HCT116 (cell line): ENCODE results near the gene TMIGD2.

Experiments
- ATF3 ChIP-seq: IDR thresholded peaks from 2 replicates; pipeline ENCODE4 v1.6.1; 2012
- CTCF ChIP-seq, 3 experiments: fragments of 200-600 bp in 1 of 3; sonication (generic) in 1 of 3; IDR thresholded peaks in 2 of 3; conservative IDR thresholded peaks in 1 of 3; 2 replicates each; pipeline ENCODE4 v1.5.1; 2012 to 2017; ENCODE audit warnings: low read depth in 2 of 3, low read length in 2 of 3, antibody characterized with exemption in 1 of 3, borderline replicate concordance in 1 of 3, control low read depth in 1 of 3, mild to moderate bottlenecking in 1 of 3, mixed read lengths in 1 of 3, mixed run types in 1 of 3, moderate library complexity in 1 of 3; ENCODE audit not compliant: insufficient read depth in 1 of 3
- EZH2 ChIP-seq: fragments of 200-600 bp; sonication (generic); IDR thresholded peaks from 2 replicates; pipeline ENCODE4 v1.6.1; 2017; ENCODE audit warnings: antibody characterized with exemption, mixed run types
- EZH2phosphoT487 ChIP-seq: fragments of 200-600 bp; IDR thresholded peaks from 2 replicates; pipeline ENCODE4 v1.6.1; 2018; ENCODE audit warnings: antibody characterized with exemption, borderline replicate concordance
- FOSL1 ChIP-seq: IDR thresholded peaks from 2 replicates; pipeline ENCODE4 v1.6.1; 2012; ENCODE audit warnings: low read depth
- MAX ChIP-seq: IDR thresholded peaks from 2 replicates; pipeline ENCODE4 v1.6.1; 2012
- POLR2AphosphoS5 ChIP-seq: IDR thresholded peaks from 2 replicates; pipeline ENCODE4 v1.6.1; 2011; ENCODE audit warnings: mild to moderate bottlenecking, low read depth, low read length, moderate library complexity
- REST ChIP-seq: IDR thresholded peaks from 2 replicates; pipeline ENCODE4 v1.6.1; 2012; ENCODE audit warnings: low read depth
- SRF ChIP-seq: IDR thresholded peaks from 2 replicates; pipeline ENCODE4 v1.6.1; 2012; ENCODE audit warnings: low read depth
- TCF7L2 ChIP-seq: IDR thresholded peaks from 2 replicates; pipeline ENCODE4 v1.7.0; 2011; ENCODE audit warnings: borderline replicate concordance, inconsistent platforms; ENCODE audit not compliant: insufficient read depth, insufficient read length; ENCODE audit errors: extremely low read depth
- YY1 ChIP-seq: IDR thresholded peaks from 2 replicates; pipeline ENCODE4 v1.6.1; 2011; ENCODE audit warnings: low read length, low read depth, moderate library complexity, mild to moderate bottlenecking; ENCODE audit not compliant: insufficient replicate concordance; ENCODE audit errors: extremely low read depth
- ZNF274 ChIP-seq: fragments of 200-500 bp; sonication (Bioruptor generic); IDR thresholded peaks from 2 replicates; pipeline ENCODE4 v1.6.1; 2014; ENCODE audit warnings: mild to moderate bottlenecking, low read depth, low read length, inconsistent platforms

- TF ChIP-seq ATF3 (no peak), TCF7L2 (no peak), CTCF (IDR thresholded peaks at IDR 0.05 in 2 of 3, conservative IDR thresholded peaks at IDR 0.05 in 1 of 3; ENCODE audit: borderline replicate concordance in 1 of 3, insufficient read depth in 1 of 3, low read depth in 2 of 3, low read length in 2 of 3) (no peak), POLR2AphosphoS5 (no peak), SRF (no peak), REST (no peak), EZH2 (no peak), YY1 (no peak), MAX (no peak), FOSL1 (no peak), EZH2phosphoT487 (no peak), ZNF274 (no peak)
These were observed 3.2 kb downstream of the TMIGD2 start for GRCh38 chr19:4298810-4299550.
